Measurements from ENCODE around the gene TMEM201. TPM values are rescaled to one million over a fixed set of nuclear protein-coding genes. Genes with fewer than 3 reads are reported as not detected.

Gene TMEM201
- total and polyA plus RNA-seq, 9 of the 15 experiments (the other 6 are each of a cell fraction or from before 2014, with no cell fraction given) = 0.42 to 51.3 (median 7.4) TPM

GRCh38 chr1:9575486-9575885 lies 13.2 kb upstream of the TMEM201 start:
- no peak for FAIRE-seq
- Histone ChIP-seq H3K27ac (ENCODE audit: extremely low read depth, low read depth, low read length) (no peak overlapping the region), H3K4me1 (replicated peaks in 1 of 2; ENCODE audit: control insufficient read depth in 2 of 2, insufficient read depth in 2 of 2, low read length in 2 of 2) (no peaks in the 10 kb centered on the region), H3K9me3 (replicated peaks; ENCODE audit: control insufficient read depth, insufficient read depth, low read depth, low read length) (no peaks in the 10 kb centered on the region), H3K4me3 (no peak overlapping the region), H3K9ac (ENCODE audit: insufficient read depth in 1 of 2, low read depth in 2 of 2, low read length in 2 of 2) (no peak overlapping the region), H3K9me1 (ENCODE audit: control insufficient read depth, insufficient read depth, low read length) (no peaks in the 10 kb centered on the region), H3K27me3 (ENCODE audit: control insufficient read depth in 2 of 2, insufficient read depth in 2 of 2, low read length in 2 of 2) (no peaks in the 10 kb centered on the region), H3K79me2 (ENCODE audit: control insufficient read depth, insufficient read depth, low read length) (no peaks in the 10 kb centered on the region), H4K20me1 (replicated peaks; ENCODE audit: control insufficient read depth, insufficient read depth, low read length) (no peaks in the 10 kb centered on the region), H3K36me3 (ENCODE audit: control insufficient read depth, insufficient read depth, low read length) (peaks cover 66% of the 10 kb centered on the region), H2AFZ (ENCODE audit: low read depth, low read length) (no peak overlapping the region), H3K4me2 (ENCODE audit: insufficient read depth, low read length) (no peak overlapping the region)
- POLR2A ChIA-PET = no interaction called here
- intact Hi-C loops (cut with micrococcal nuclease) = no loop called here
- 87% methylated on average over 6 of the region's 6 CpGs for WGBS (ENCODE audit: insufficient coverage, low coverage, missing lambda C conversion rate)
- no peak for TF ChIP-seq BRD9 (IDR thresholded peaks at IDR 0.05; ENCODE audit: low read depth, partially characterized antibody)
- no peak for TF ChIP-seq SRSF9 (IDR thresholded peaks at IDR 0.05; ENCODE audit: borderline replicate concordance, low read depth, low read length)
- no peak for TF ChIP-seq RERE (CRISPR knock-in tag; IDR thresholded peaks at IDR 0.05; ENCODE audit: borderline replicate concordance)
- CTCF ChIA-PET (ENCODE audit: low intra/inter-chr PET ratio) = no interaction called here
- no peak for DNase-seq (ENCODE audit: extremely low read depth in 1 of 4, low spot score in 3 of 4)
- in situ Hi-C loops (cut with MboI) = no loop called here
- BruUV-seq (replicated peaks) = TSS peak; percentile 9
- ATAC-seq = no peak

All from K562 (cell line).